ENCODE measurements around the gene CD58.

Gene CD58

DNA sequence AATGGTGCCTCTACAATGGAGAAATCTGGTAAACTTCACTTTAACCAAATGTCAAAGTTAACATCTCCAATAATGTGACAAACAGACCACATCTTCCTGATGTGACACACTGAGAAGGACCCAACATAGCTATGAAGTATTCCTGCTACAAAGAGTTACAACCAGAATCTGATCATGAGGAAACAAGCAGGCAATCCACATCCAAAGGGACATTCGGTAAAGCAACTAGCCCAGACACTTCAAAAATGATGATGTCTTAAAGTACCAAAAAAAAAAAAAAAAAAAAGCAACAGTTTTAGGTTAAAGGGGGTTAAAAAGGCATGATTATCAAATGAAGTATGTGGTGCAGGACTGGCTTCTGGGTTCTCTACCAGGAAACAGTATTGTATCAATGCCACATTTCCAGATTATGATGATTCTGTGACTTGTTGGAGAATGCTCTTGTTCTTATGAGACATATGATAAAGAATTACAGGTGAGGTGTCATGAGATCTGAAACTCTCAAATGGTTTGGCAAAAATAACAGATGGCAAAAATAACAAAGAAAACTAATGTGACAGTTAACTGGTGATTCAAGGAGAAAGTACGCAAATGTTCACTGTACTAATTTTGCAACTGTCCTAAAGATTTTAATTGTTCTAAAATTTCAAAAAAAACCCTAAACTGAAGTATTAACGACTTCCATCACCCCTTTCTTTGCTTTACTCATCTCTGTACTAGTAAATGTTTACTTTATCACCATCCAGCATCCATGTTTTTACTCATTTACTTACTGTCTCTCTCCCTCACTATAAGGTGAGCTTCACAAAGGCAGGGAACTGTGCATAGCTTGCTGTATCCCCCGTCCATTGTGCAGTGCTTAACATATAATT lies 2.8 kb downstream of the CD58 start (continued):
- TF ChIP-seq, protein P1, sequence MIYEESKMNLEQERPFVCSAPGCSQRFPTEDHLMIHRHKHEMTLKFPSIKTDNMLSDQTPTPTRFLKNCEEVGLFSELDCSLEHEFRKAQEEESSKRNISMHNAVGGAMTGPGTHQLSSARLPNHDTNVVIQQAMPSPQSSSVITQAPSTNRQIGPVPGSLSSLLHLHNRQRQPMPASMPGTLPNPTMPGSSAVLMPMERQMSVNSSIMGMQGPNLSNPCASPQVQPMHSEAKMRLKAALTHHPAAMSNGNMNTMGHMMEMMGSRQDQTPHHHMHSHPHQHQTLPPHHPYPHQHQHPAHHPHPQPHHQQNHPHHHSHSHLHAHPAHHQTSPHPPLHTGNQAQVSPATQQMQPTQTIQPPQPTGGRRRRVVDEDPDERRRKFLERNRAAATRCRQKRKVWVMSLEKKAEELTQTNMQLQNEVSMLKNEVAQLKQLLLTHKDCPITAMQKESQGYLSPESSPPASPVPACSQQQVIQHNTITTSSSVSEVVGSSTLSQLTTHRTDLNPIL (CRISPR knock-in tag; IDR thresholded peaks at IDR 0.05; ENCODE audit: low read depth), result no peak
- TF ChIP-seq ZFP3 (CRISPR knock-in tag; IDR thresholded peaks at IDR 0.05), result no peak

DNA sequence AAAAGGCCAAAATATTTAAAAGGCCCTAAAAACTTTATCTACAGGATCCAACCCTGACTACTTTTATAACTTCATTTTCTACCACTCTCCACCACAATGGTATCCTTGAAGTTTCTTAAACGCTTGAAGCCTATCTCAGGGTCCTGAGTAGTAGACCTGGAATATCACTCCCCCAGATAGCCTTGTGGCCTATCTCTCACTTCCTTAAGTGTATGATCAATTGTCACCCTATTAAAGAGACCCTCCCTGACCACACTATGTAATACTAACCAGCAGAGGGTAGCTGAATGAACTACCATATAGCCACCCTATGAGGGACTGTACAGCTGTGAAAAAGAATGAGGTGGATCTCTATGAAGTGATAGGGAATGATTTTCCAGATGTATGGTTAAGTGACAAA lies 5.6 kb downstream of the CD58 start:
- TF ChIP-seq ZNF8 (CRISPR knock-in tag; IDR thresholded peaks at IDR 0.05) (no peak), TCF4 (CRISPR knock-in tag; IDR thresholded peaks at IDR 0.05; ENCODE audit: borderline replicate concordance) (no peak), ESRRG (CRISPR knock-in tag; IDR thresholded peaks at IDR 0.05) (no peak), ARNTL (CRISPR knock-in tag; IDR thresholded peaks at IDR 0.05; ENCODE audit: borderline replicate concordance, low read depth) (no peak), ZFP3 (CRISPR knock-in tag; IDR thresholded peaks at IDR 0.05) (no peak), CSRNP3 (CRISPR knock-in tag; IDR thresholded peaks at IDR 0.05) (no peak), RARB (CRISPR knock-in tag; IDR thresholded peaks at IDR 0.05) (no peak), ZFP30 (CRISPR knock-in tag; IDR thresholded peaks at IDR 0.05) (no peak), GLIS3 (CRISPR knock-in tag; IDR thresholded peaks at IDR 0.05) (no peak), OSR1 (CRISPR knock-in tag; IDR thresholded peaks at IDR 0.05) (no peak), ZNF565 (CRISPR knock-in tag; conservative IDR thresholded peaks at IDR 0.05; ENCODE audit: low read depth) (no peak), PPARA (CRISPR knock-in tag; IDR thresholded peaks at IDR 0.05; ENCODE audit: borderline replicate concordance) (no peak), CSDC2 (CRISPR knock-in tag; IDR thresholded peaks at IDR 0.05) (no peak)
- TF ChIP-seq, protein P2, sequence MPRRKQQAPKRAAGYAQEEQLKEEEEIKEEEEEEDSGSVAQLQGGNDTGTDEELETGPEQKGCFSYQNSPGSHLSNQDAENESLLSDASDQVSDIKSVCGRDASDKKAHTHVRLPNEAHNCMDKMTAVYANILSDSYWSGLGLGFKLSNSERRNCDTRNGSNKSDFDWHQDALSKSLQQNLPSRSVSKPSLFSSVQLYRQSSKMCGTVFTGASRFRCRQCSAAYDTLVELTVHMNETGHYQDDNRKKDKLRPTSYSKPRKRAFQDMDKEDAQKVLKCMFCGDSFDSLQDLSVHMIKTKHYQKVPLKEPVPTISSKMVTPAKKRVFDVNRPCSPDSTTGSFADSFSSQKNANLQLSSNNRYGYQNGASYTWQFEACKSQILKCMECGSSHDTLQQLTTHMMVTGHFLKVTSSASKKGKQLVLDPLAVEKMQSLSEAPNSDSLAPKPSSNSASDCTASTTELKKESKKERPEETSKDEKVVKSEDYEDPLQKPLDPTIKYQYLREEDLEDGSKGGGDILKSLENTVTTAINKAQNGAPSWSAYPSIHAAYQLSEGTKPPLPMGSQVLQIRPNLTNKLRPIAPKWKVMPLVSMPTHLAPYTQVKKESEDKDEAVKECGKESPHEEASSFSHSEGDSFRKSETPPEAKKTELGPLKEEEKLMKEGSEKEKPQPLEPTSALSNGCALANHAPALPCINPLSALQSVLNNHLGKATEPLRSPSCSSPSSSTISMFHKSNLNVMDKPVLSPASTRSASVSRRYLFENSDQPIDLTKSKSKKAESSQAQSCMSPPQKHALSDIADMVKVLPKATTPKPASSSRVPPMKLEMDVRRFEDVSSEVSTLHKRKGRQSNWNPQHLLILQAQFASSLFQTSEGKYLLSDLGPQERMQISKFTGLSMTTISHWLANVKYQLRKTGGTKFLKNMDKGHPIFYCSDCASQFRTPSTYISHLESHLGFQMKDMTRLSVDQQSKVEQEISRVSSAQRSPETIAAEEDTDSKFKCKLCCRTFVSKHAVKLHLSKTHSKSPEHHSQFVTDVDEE (CRISPR knock-in tag; IDR thresholded peaks at IDR 0.05), result no peak
- TF ChIP-seq, protein P3, sequence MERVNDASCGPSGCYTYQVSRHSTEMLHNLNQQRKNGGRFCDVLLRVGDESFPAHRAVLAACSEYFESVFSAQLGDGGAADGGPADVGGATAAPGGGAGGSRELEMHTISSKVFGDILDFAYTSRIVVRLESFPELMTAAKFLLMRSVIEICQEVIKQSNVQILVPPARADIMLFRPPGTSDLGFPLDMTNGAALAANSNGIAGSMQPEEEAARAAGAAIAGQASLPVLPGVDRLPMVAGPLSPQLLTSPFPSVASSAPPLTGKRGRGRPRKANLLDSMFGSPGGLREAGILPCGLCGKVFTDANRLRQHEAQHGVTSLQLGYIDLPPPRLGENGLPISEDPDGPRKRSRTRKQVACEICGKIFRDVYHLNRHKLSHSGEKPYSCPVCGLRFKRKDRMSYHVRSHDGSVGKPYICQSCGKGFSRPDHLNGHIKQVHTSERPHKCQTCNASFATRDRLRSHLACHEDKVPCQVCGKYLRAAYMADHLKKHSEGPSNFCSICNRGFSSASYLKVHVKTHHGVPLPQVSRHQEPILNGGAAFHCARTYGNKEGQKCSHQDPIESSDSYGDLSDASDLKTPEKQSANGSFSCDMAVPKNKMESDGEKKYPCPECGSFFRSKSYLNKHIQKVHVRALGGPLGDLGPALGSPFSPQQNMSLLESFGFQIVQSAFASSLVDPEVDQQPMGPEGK (CRISPR knock-in tag; IDR thresholded peaks at IDR 0.05; ENCODE audit: borderline replicate concordance), result no peak
- TF ChIP-seq, protein P1 (CRISPR knock-in tag; IDR thresholded peaks at IDR 0.05; ENCODE audit: low read depth), result no peak
- TF ChIP-seq, protein P4, sequence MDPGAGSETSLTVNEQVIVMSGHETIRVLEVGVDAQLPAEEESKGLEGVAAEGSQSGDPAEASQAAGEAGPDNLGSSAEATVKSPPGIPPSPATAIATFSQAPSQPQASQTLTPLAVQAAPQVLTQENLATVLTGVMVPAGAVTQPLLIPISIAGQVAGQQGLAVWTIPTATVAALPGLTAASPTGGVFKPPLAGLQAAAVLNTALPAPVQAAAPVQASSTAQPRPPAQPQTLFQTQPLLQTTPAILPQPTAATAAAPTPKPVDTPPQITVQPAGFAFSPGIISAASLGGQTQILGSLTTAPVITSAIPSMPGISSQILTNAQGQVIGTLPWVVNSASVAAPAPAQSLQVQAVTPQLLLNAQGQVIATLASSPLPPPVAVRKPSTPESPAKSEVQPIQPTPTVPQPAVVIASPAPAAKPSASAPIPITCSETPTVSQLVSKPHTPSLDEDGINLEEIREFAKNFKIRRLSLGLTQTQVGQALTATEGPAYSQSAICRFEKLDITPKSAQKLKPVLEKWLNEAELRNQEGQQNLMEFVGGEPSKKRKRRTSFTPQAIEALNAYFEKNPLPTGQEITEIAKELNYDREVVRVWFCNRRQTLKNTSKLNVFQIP (CRISPR knock-in tag; IDR thresholded peaks at IDR 0.05; ENCODE audit: borderline replicate concordance, low read depth), result no peak

DNA sequence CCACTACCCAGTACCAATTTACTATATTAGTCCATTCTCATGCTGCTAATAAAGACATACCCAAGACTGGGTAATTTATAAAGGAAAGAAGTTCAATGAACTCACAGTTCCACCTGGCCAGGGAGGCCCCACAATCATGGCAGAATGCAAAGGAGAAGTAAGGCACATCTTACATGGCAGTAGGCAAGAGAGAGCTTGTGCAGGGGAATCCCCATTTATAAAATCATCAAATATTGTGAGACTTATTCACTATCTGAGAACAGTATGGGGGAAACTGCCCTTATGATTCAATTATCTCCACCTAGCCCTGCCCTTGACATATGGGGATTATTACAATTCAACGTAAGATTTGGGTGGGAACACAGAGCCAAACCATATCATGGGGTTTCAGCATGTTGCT lies 6.4 kb downstream of the CD58 start:
- ATAC-seq, result no peak
- TF ChIP-seq PPARA (CRISPR knock-in tag; IDR thresholded peaks at IDR 0.05; ENCODE audit: borderline replicate concordance), result no peak
- TF ChIP-seq, protein P4 (CRISPR knock-in tag; IDR thresholded peaks at IDR 0.05; ENCODE audit: borderline replicate concordance, low read depth), result no peak
- no peak for TF ChIP-seq ZNF70 (CRISPR knock-in tag; IDR thresholded peaks at IDR 0.05)
- no peak for TF ChIP-seq OSR1 (CRISPR knock-in tag; IDR thresholded peaks at IDR 0.05)
- TF ChIP-seq BACH2 (CRISPR knock-in tag; IDR thresholded peaks at IDR 0.05; ENCODE audit: borderline replicate concordance), result no peak
- TF ChIP-seq ARNTL (CRISPR knock-in tag; IDR thresholded peaks at IDR 0.05; ENCODE audit: borderline replicate concordance, low read depth), result no peak
- TF ChIP-seq, protein P3 (CRISPR knock-in tag; IDR thresholded peaks at IDR 0.05; ENCODE audit: borderline replicate concordance), result no peak
- no peak for TF ChIP-seq ZNF565 (CRISPR knock-in tag; conservative IDR thresholded peaks at IDR 0.05; ENCODE audit: low read depth)
- TF ChIP-seq ZFP3 (CRISPR knock-in tag; IDR thresholded peaks at IDR 0.05), result no peak
- no peak for TF ChIP-seq ESRRG (CRISPR knock-in tag; IDR thresholded peaks at IDR 0.05)
- TF ChIP-seq CSDC2 (CRISPR knock-in tag; IDR thresholded peaks at IDR 0.05), result no peak

More for the DNA sequence above, 5.6 kb downstream of the CD58 start:
- ATAC-seq, result no peak
